Endothelial cell of umbilical vein (primary cell): ENCODE measurements around the gene BACH2. TPM values are rescaled to one million over a fixed set of nuclear protein-coding genes. Genes with fewer than 3 reads are reported as not detected.

Experiments used
- BruUV-seq: library from RNA; stranded (reverse); fragments of 400-500 nt; replicated peaks from 2 replicates; lab custom pipeline; 2021; lab: Mats Ljungman, UMichigan
- CTCF ChIA-PET: fragments of 300-600, 350-600 bp; sonication (Branson Sonifier 250); formaldehyde crosslinking; loops from one replicate; lab custom pipeline; 2021; ENCODE audit warnings: antibody characterized with exemption, inconsistent platforms; lab: Charles Lee
- POLR2A ChIA-PET: fragments of 300-600, 350-600 bp; sonication (Branson Sonifier 250); formaldehyde crosslinking; loops from one replicate; lab custom pipeline; 2021; ENCODE audit warnings: antibody characterized with exemption, inconsistent platforms; lab: Charles Lee
- DNase-seq: peaks from one replicate; pipeline ENCODE4 v3.0.0-alpha.2; 2011; ENCODE audit warnings: low read depth, low spot score
- FAIRE-seq: peaks from 2 replicates; lab custom pipeline; 2011; peaks lifted over from hg19 to GRCh38; lab: Jason Lieb, UNC
- H2AFZ ChIP-seq: 2 replicates; pipeline ENCODE4 v1.6.0; 2012; ENCODE audit warnings: low read depth, low read length, control low read depth, inconsistent platforms
- H3K27ac ChIP-seq: 2 replicates; pipeline ENCODE4 v1.5.1; 2011; ENCODE audit warnings: low read depth, mild to moderate bottlenecking, control low read depth, low read length, moderate library complexity; ENCODE audit not compliant: insufficient read depth
- H3K27me3 ChIP-seq, 2 experiments: 2 replicates each; pipeline versions ENCODE4 v1.6.0 to v1.6.1; 2011; ENCODE audit warnings: low read length in 2 of 2, mixed read lengths in 1 of 2; ENCODE audit not compliant: control insufficient read depth in 2 of 2, insufficient read depth in 2 of 2
- H3K36me3 ChIP-seq, 2 experiments: 2 replicates in 1 of 2; 3 replicates in 1 of 2; pipeline ENCODE4 v1.5.1; 2011; ENCODE audit warnings: low read length in 2 of 2, mild to moderate bottlenecking in 1 of 2, moderate library complexity in 1 of 2; ENCODE audit not compliant: control insufficient read depth in 2 of 2, insufficient read depth in 2 of 2; ENCODE audit errors: extremely low read depth in 1 of 2
- H3K4me1 ChIP-seq: 3 replicates; pipeline ENCODE4 v1.5.1; 2011; ENCODE audit warnings: mild to moderate bottlenecking, low read length; ENCODE audit not compliant: control insufficient read depth, insufficient read depth; ENCODE audit errors: extremely low read depth
- H3K4me2 ChIP-seq: 2 replicates; pipeline ENCODE4 v1.6.1; 2011; ENCODE audit warnings: low read length, control low read depth, mixed read lengths; ENCODE audit not compliant: insufficient read depth
- H3K4me3 ChIP-seq, 3 experiments: fragments of 200-600 bp in 1 of 3; sonication (generic), shearing (Covaris generic) in 1 of 3; replicated peaks in 1 of 3; 2 replicates each; pipeline ENCODE4 v1.5.1; 2011 to 2016; ENCODE audit warnings: control low read depth in 3 of 3, low read length in 3 of 3, mild to moderate bottlenecking in 2 of 3, inconsistent platforms in 1 of 3, low read depth in 1 of 3, moderate library complexity in 1 of 3; ENCODE audit not compliant: insufficient read depth in 1 of 3
- H3K79me2 ChIP-seq: 2 replicates; pipeline ENCODE4 v1.6.0; 2012; ENCODE audit warnings: low read length, inconsistent platforms; ENCODE audit not compliant: control insufficient read depth, insufficient read depth
- H3K9ac ChIP-seq: replicated peaks from 2 replicates; pipeline ENCODE3; 2011; ENCODE audit warnings: low read length, control low read depth; ENCODE audit not compliant: insufficient read depth; ENCODE audit errors: extremely low read depth
- H3K9me1 ChIP-seq: replicated peaks from 3 replicates; pipeline ENCODE4 v1.6.0; 2011; ENCODE audit warnings: mild to moderate bottlenecking, low read length; ENCODE audit not compliant: control insufficient read depth, insufficient read depth; ENCODE audit errors: extremely low read depth
- H3K9me3 ChIP-seq: replicated peaks from 2 replicates; pipeline ENCODE4 v1.5.1; 2012; ENCODE audit warnings: low read length, inconsistent platforms; ENCODE audit not compliant: control insufficient read depth, insufficient read depth
- H4K20me1 ChIP-seq: replicated peaks from 2 replicates; pipeline ENCODE3; 2011; ENCODE audit warnings: mild to moderate bottlenecking, low read length; ENCODE audit not compliant: control insufficient read depth, insufficient read depth; ENCODE audit errors: extremely low read depth
- EZH2 ChIP-seq: IDR thresholded peaks from 2 replicates; pipeline ENCODE4 v1.6.1; 2012; ENCODE audit warnings: borderline replicate concordance, low read depth, mild to moderate bottlenecking, moderate library complexity, low read length, inconsistent platforms; ENCODE audit not compliant: severe bottlenecking
- FOS ChIP-seq: IDR thresholded peaks from 2 replicates; pipeline ENCODE4 v1.6.1; 2011; ENCODE audit warnings: mild to moderate bottlenecking, low read length, moderate library complexity, borderline replicate concordance; ENCODE audit not compliant: insufficient read depth
- GATA2 ChIP-seq: IDR thresholded peaks from 2 replicates; pipeline ENCODE4 v1.7.0; 2011; ENCODE audit warnings: low read depth, mild to moderate bottlenecking, moderate library complexity, mixed read lengths, low read length; ENCODE audit not compliant: insufficient read length, insufficient read depth
- MAX ChIP-seq: IDR thresholded peaks from 2 replicates; pipeline ENCODE4 v1.6.1; 2011; ENCODE audit not compliant: insufficient read depth, insufficient read length
- MYC ChIP-seq: IDR thresholded peaks from one replicate; pipeline ENCODE4 v1.6.1; 2011; ENCODE audit warnings: mild to moderate bottlenecking, low read depth, low read length
- POLR2A ChIP-seq: IDR thresholded peaks from 2 replicates; pipeline ENCODE4 v1.6.1; 2012; ENCODE audit warnings: low read depth, mild to moderate bottlenecking, control low read depth, low read length
- POLR2AphosphoS5 ChIP-seq: IDR thresholded peaks from 2 replicates; pipeline ENCODE4 v1.6.1; 2012; ENCODE audit warnings: low read depth, mild to moderate bottlenecking, control low read depth, low read length, moderate library complexity; ENCODE audit not compliant: insufficient read depth
- dilution Hi-C: fragments of 300-500 bp; cut with MboI; formaldehyde crosslinking; loops from one replicate; pipeline ENCODE4 v1.15.0; 2019; ENCODE audit warnings: low sequenced_read_pairs; ENCODE audit not compliant: extremely low pct_ligation_motif_present
- intact Hi-C: fragments of 100-400 bp; cut with micrococcal nuclease; formaldehyde crosslinking; loops from one replicate; pipeline ENCODE4 v1.10.0; 2022
- polyA plus RNA-seq, 4 experiments: library from polyadenylated mRNA; depleted of rRNA in 3 of 4; stranded (reverse) in 3 of 4; unstranded in 1 of 4; fragments of >200 nt; gene quantifications; 2 replicates each; pipeline versions ENCODE4 v1.2.1 to v1.2.3, GENCODE V29; 2011 to 2012; ENCODE audit warnings: missing spikeins in 1 of 4
- total RNA-seq: library from RNA; stranded (reverse); gene quantifications from 2 replicates; pipeline ENCODE4 v1.2.3, GENCODE V29; 2021
- TF ChIP-seq, protein P1 (sequence below), 2 donors: IDR thresholded peaks; 1 replicate in 1 of 2; 2 replicates in 1 of 2; pipeline ENCODE4 v1.5.1; 2011; ENCODE audit warnings: low read length in 2 of 2, mild to moderate bottlenecking in 2 of 2, moderate library complexity in 2 of 2, control low read depth in 1 of 2, inconsistent platforms in 1 of 2, low read depth in 1 of 2; ENCODE audit not compliant: insufficient read depth in 1 of 2; ENCODE audit errors: extremely low read depth in 1 of 2

BACH2 gene
- total and polyA plus RNA-seq, 2 donors (not counting 3 experiments of a cell fraction or from before 2014, with no cell fraction given): 1.7 to 5.6 TPM

- no peaks in the 10 kb centered on the region for H3K9me1 ChIP-seq
- BruUV-seq: no TSS peak
- no peak overlapping the region for H3K27ac ChIP-seq
- CTCF ChIA-PET: no interaction called here
- H3K9me3 ChIP-seq: no peaks in the 10 kb centered on the region
- intact Hi-C loops (no loop called here), dilution Hi-C loops (no loop called here)
- DNase-seq (no peak), FAIRE-seq (no peak)
- no peaks in the 10 kb centered on the region for H3K27me3 ChIP-seq
- no peak overlapping the region for H3K4me3 ChIP-seq
- no peak overlapping the region for H2AFZ ChIP-seq
- H3K4me2 ChIP-seq: no peak overlapping the region
- TF ChIP-seq EZH2 (no peak), POLR2A (no peak), GATA2 (no peak), FOS (no peak), MYC (no peak), POLR2AphosphoS5 (no peak), MAX (no peak)
- TF ChIP-seq, protein P1, sequence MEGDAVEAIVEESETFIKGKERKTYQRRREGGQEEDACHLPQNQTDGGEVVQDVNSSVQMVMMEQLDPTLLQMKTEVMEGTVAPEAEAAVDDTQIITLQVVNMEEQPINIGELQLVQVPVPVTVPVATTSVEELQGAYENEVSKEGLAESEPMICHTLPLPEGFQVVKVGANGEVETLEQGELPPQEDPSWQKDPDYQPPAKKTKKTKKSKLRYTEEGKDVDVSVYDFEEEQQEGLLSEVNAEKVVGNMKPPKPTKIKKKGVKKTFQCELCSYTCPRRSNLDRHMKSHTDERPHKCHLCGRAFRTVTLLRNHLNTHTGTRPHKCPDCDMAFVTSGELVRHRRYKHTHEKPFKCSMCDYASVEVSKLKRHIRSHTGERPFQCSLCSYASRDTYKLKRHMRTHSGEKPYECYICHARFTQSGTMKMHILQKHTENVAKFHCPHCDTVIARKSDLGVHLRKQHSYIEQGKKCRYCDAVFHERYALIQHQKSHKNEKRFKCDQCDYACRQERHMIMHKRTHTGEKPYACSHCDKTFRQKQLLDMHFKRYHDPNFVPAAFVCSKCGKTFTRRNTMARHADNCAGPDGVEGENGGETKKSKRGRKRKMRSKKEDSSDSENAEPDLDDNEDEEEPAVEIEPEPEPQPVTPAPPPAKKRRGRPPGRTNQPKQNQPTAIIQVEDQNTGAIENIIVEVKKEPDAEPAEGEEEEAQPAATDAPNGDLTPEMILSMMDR (IDR thresholded peaks at IDR 0.05; ENCODE audit: extremely low read depth in 1 of 2, insufficient read depth in 1 of 2, low read depth in 1 of 2, low read length in 2 of 2): no peak
- no peaks in the 10 kb centered on the region for H3K79me2 ChIP-seq
- H3K9ac ChIP-seq: no peak overlapping the region
- POLR2A ChIA-PET: no interaction called here
- no peaks in the 10 kb centered on the region for H3K36me3 ChIP-seq
- no peaks in the 10 kb centered on the region for H4K20me1 ChIP-seq
- H3K4me1 ChIP-seq: peaks cover 10% of the 10 kb centered on the region
Observed at GRCh38 chr6:90237350-90237990, 59.2 kb downstream of the BACH2 start.
